ENCODE measurements around the gene ALDH3B2. TPM values are rescaled to one million over a fixed set of nuclear protein-coding genes. Genes with fewer than 3 reads are reported as not detected.
A peak's percentile ranks its signal among the peaks of the same experiment; 100 is the strongest.

Gene ALDH3B2
- total RNA-seq, 1 experiment from 2014 or later: not detected

DNA sequence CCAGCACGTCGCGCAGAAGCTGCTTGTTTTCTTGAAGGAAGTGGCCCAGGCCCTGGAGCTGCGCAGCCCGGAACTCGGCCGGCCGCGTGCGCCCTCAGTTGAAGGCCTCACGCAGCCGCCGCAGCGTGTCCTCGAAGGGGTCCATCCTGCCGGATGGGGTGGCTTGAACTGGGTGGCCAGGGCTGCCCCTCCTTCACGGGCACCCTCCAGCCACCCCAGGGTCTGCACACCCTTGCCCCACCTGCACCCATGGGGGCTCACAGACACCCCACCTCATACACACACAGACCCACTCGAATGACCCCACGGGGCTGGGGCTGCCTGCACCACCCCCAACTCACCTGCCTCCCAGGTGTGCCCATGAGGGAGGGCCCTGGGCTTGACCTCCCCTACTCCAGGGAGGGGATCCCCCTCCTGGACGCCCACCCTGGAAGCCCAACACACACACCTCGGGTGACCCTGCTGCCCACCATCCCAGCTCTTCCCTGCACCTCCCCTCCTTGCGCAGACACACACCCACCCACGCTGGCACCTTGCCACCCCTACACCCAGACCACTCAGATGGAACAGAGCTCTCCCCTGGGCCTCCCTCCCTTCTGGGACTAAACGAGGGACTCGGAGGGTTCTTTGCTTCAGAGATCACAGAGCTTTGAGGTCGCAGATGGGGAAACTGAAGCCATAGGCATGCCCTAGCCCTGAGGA lies 6.8 kb downstream of the ALDH3B2 start:
- Histone ChIP-seq H3K27me3 (ENCODE audit: control insufficient read depth, insufficient read depth, low read length) (no peaks in the 10 kb centered on the region), H3K9me3 (ENCODE audit: control insufficient read depth, insufficient read depth, low read depth, low read length) (no peaks in the 10 kb centered on the region), H3K4me1 (ENCODE audit: control insufficient read depth, insufficient read depth, low read length) (no peaks in the 10 kb centered on the region), H3K4me3 (ENCODE audit: low read depth in 2 of 2, low read length in 2 of 2) (no peak overlapping the region), H3K36me3 (ENCODE audit: control insufficient read depth, insufficient read depth, low read length) (no peaks in the 10 kb centered on the region), H3K27ac (ENCODE audit: low read length) (no peak overlapping the region)
- in situ Hi-C loops (cut with HindIII; ENCODE audit: low pct_unique_long_range_greater_than_20kb, low sequenced_read_pairs) (no loop called here), intact Hi-C loops (cut with micrococcal nuclease; ENCODE audit: unreplicated experiment) (no loop called here)
- no peak for TF ChIP-seq SIN3A (IDR thresholded peaks at IDR 0.05; ENCODE audit: borderline replicate concordance, insufficient read depth, low read depth, low read length)
- TF ChIP-seq, protein P1, sequence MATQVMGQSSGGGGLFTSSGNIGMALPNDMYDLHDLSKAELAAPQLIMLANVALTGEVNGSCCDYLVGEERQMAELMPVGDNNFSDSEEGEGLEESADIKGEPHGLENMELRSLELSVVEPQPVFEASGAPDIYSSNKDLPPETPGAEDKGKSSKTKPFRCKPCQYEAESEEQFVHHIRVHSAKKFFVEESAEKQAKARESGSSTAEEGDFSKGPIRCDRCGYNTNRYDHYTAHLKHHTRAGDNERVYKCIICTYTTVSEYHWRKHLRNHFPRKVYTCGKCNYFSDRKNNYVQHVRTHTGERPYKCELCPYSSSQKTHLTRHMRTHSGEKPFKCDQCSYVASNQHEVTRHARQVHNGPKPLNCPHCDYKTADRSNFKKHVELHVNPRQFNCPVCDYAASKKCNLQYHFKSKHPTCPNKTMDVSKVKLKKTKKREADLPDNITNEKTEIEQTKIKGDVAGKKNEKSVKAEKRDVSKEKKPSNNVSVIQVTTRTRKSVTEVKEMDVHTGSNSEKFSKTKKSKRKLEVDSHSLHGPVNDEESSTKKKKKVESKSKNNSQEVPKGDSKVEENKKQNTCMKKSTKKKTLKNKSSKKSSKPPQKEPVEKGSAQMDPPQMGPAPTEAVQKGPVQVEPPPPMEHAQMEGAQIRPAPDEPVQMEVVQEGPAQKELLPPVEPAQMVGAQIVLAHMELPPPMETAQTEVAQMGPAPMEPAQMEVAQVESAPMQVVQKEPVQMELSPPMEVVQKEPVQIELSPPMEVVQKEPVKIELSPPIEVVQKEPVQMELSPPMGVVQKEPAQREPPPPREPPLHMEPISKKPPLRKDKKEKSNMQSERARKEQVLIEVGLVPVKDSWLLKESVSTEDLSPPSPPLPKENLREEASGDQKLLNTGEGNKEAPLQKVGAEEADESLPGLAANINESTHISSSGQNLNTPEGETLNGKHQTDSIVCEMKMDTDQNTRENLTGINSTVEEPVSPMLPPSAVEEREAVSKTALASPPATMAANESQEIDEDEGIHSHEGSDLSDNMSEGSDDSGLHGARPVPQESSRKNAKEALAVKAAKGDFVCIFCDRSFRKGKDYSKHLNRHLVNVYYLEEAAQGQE (IDR thresholded peaks at IDR 0.05; ENCODE audit: insufficient read depth in 1 of 2, low read depth in 2 of 2, low read length in 1 of 2): no peak
- no peak for TF ChIP-seq POLR2AphosphoS5 (IDR thresholded peaks at IDR 0.05; ENCODE audit: low read depth, low read length)
- no peak for TF ChIP-seq TCF7L2 (IDR thresholded peaks at IDR 0.05; ENCODE audit: low read depth, low read length)
- no peak for TF ChIP-seq CTCF (IDR thresholded peaks at IDR 0.05)
- DNase-seq (ENCODE audit: low read depth, low spot score) (no peak), ATAC-seq (no peak)
- CTCF ChIA-PET: interaction anchor here (0.6 kb wide), 1 partner anchor 11 kb away, joined by 4 read pairs; no protein-coding TSS in a partner anchor
- POLR2A ChIA-PET: no interaction called here
- BruUV-seq (replicated peaks): no TSS peak

DNA sequence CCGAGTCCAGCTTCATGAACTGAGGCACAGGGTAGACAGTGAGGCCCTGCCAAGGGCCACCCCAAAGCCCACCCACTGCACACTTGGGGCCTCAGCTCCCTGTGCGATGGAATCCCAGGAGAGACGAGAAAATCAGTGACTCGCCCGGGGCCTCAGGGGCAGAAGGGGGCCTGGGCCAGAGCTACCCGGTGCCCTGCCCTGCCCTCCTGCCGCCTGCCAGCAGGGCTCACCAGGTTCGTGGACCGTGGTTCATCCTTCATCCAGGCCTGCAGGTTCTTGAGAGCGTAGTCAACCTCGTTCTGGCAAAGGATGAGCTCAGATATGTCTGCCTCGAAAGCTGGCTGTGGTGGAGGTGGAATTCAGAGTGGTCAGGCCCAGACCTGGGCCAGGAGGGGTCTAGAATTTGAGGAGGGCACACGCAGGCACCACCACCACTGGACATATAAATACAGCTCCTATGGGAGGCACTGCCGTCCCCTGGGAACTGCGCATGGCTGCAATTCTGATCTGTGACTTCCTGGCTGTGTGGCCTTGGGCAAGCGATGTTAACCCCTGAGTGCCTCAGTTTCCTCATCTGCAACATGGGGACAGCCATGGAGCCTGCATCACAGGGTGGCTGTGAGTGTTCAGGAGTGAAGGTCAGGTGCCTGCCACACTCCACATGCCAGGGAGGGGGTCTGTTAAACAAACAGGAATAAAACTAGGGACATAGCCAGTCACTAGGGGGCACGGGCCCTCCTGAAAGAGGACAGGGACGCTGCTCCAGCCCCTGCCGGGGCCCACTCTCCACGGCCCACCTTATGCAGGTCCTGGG lies 7.5 kb downstream of the ALDH3B2 start:
- no peaks in the 10 kb centered on the region for H3K36me3 ChIP-seq (ENCODE audit: control insufficient read depth, insufficient read depth, low read length)
- ChIA-PET CTCF (interaction anchor here (0.9 kb wide), 1 partner anchor 37 kb away, joined by 3 read pairs; the partner anchor contains the start of gene NUDT8), POLR2A (no interaction called here)
- H3K9me3 ChIP-seq (ENCODE audit: control insufficient read depth, insufficient read depth, low read depth, low read length): no peaks in the 10 kb centered on the region
- intact Hi-C loops (cut with micrococcal nuclease; ENCODE audit: unreplicated experiment) (no loop called here), in situ Hi-C loops (cut with HindIII; ENCODE audit: low pct_unique_long_range_greater_than_20kb, low sequenced_read_pairs) (no loop called here)
- no peaks in the 10 kb centered on the region for H3K27me3 ChIP-seq (ENCODE audit: control insufficient read depth, insufficient read depth, low read length)
- H3K4me1 ChIP-seq (ENCODE audit: control insufficient read depth, insufficient read depth, low read length): no peaks in the 10 kb centered on the region
- no peak for TF ChIP-seq CTCF (IDR thresholded peaks at IDR 0.05)
- no peak for TF ChIP-seq TCF7L2 (IDR thresholded peaks at IDR 0.05; ENCODE audit: low read depth, low read length)
- TF ChIP-seq, protein P1 (IDR thresholded peaks at IDR 0.05; ENCODE audit: insufficient read depth in 1 of 2, low read depth in 2 of 2, low read length in 1 of 2): no peak
- TF ChIP-seq POLR2AphosphoS5 (IDR thresholded peaks at IDR 0.05; ENCODE audit: low read depth, low read length): no peak
- TF ChIP-seq SIN3A (IDR thresholded peaks at IDR 0.05; ENCODE audit: borderline replicate concordance, insufficient read depth, low read depth, low read length): no peak
- 0 out of 2 replicates have a peak, but pooled peaks have one; percentile 32 for ATAC-seq
- no peak overlapping the region for H3K4me3 ChIP-seq (ENCODE audit: low read depth in 2 of 2, low read length in 2 of 2)
- no TSS peak for BruUV-seq (replicated peaks)
- H3K27ac ChIP-seq (ENCODE audit: low read length): no peak overlapping the region
- no peak for DNase-seq (ENCODE audit: low read depth, low spot score)

Measured in Panc1 (cell line).